HuH-7.5 (cell line): Measurements from ENCODE around the gene CASP5.

Source experiments
- DNase-seq: peaks from one replicate; pipeline ENCODE4 v3.0.0; 2011; ENCODE audit warnings: low spot score

Gene CASP5

DNA sequence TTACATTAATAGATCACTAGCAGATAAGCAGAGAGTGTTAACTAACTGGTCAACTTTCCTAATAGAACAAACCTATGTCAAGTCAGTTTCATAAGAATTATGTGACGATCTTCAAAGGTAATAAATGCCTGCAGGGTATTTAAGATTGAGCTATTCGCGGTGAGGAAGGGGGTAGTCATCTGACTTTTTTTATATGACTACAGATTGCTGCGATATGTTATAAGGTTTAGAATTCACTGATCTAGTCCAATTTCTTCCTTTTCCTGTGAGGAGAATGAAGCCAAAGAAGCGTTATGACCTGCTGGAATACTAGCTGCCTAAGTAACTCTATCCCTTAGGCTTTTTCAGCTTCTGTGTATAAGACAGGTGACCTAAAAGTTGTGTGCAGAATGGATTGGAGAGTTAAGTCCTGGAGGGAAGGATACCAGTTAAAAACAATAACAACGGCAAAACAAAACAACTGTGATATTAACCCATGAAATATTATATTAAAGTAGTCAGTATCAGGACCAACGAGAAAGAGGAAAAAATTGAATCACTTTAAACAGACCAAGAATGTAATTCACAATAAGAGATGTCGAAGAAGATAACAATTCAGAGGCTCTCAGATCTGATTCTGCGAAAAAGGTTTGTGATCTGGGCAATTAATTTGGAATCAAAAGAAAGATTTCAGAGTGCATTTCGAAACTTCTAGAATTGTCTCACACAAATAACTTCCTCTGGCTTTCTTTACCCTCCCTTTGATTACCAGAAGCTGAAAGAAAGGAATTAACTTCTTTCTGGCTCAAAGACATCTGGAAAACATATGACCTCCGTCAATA is 55.2 kb downstream of the CASP5 start:
- DNase-seq = no peak

- no peak for DNase-seq
Measured at GRCh38 chr11:104965735-104966134, 57.2 kb downstream of the CASP5 start.

DNA sequence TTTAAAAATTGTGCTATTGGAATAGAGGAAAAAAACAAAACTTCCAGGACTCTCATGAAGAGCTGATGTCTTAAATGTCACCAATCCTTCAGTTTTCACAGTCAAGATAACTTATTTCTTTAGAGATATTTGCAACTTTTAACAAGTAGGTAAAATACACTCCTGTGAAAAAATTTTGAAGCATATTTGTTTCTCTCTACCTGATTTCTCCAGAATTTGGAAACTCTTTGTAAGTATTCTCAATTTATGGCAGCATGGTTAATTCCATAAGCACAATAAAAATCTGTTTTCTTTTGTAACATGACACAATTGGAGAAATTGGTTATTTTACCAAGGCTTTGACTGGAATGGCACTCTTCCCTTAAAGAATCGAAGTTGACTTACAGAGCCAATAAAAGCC is 58.7 kb downstream of the CASP5 start:
- DNase-seq = no peak

GRCh38 chr11:104962852-104963251 is 60.1 kb downstream of the CASP5 start:
- no peak for DNase-seq

DNA sequence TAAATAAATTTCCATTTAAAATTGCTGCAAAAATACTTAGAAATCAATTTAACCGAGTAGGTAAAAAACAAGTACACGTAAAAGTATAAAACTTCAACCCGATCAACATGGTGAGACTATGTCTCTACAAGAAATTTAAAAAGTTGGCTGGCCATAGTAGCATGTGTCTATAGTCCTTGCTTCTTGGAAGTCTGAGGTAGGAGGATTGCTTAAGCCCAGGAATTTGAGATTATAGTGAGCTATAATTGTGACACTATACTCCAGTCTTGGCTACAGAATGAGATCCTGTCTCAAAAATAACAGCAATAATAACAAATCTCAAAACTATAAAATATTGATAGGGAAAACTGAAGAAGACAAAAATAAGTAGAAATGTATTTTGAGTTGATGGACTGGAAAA is 65.7 kb downstream of the CASP5 start:
- DNase-seq = no peak

DNA sequence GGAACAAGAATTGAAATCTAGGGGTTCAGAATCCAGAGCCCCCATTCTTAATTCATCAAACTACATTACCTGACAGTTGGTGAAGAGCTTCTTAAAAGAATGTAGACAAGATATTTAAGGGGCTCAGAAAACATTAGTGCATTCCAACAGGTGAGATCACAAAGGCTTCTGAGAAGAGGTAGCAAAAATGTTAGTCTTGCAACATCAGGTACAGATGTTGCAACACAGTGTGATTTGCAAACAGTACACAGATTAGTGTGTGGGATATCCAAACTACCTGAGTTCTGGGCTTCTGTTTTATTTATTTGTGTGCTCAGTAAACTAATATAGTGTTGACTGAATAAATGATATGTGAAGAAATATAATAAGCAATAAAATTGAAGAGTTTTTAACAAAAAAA is 66.4 kb downstream of the CASP5 start:
- DNase-seq = no peak

DNA sequence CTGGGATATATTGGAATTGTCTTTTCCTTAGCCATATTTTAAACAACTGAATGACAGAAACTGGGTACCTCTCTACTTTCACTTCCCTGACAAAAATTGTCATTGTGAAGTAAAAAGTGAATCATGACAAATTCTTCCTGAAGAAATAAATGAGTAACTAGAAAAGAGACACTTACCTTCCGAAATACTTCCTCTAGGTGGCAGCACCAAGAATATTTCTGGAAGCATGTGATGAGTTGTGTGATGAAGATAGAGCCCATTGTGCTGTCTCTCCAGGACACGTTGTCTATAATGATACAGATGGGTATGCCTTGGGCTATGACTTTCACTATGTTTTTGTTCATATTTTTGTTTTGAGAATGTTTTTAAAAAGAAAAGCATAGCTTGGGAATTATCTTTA is 76.1 kb downstream of the CASP5 start:
- DNase-seq = no peak
